ENCODE measurements around the gene HMGXB3.

Gene HMGXB3

DNA sequence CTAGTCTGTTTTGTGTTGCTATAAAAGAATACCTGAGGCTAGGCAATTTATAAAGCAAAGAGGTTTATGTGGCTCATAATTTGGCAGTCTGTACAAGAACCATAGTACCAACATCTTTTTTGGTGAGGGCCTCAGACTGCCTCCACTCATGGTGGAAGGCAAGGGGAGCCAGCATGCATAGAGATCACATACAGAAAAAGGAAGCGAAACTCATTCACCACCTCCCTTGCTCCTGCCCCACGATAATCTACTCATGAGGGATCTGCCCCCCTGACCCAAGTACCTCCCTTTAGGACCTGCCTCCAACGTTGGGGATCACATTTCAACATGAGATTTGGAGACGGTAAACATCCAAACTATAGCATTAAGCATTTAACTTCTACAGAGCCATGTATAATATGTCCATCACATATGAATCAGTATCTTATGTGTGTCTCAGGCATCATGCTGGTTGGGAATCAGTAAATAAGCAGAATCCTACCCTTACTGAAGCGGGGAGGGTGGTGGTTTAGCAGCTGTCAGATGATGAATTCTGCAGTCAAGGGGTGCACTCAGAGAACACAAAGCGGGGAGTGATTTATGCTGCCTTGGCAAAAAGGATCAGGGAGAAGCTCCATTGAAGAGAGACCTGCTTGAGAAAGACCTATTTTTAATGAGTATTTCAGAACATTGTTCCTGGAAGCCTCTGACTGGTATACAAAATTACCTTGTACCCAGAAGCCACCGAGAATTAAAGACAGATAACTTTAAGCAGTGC is 34.8 kb downstream of the HMGXB3 start:
- no peak for TF ChIP-seq CTCF (IDR thresholded peaks at IDR 0.05; ENCODE audit: low read depth, low read length)
- H3K4me3 ChIP-seq (ENCODE audit: low read depth, low read length), result no peak overlapping the region

GRCh38 chr5:150036513-150036912 is 36.0 kb downstream of the HMGXB3 start:
- no peak for TF ChIP-seq CTCF (IDR thresholded peaks at IDR 0.05; ENCODE audit: low read depth, low read length)
- no peak overlapping the region for H3K4me3 ChIP-seq (ENCODE audit: low read depth, low read length)

DNA sequence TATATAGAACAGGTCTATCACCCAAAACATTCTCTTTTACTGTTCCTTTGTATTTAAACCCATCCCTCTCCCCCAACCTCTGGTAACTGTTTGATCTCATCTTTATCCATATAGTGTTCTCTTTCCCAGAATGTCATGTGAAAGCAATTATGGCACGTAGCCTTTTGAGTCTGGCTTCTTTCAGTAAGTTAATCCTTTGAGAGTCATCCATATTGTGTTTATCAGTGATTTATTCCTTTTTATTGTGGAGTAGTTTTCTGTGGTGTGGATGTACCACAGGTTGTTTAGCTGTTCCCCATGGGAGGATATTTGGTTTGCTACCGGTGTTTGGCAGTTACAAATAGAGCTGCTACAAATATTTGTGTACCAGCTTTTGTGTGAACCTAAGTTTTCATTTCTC is 38.0 kb downstream of the HMGXB3 start:
- no peak overlapping the region for H3K4me3 ChIP-seq (ENCODE audit: low read depth, low read length)
- TF ChIP-seq CTCF (IDR thresholded peaks at IDR 0.05; ENCODE audit: low read depth, low read length), result no peak

GRCh38 chr5:150042459-150042858 is 41.9 kb downstream of the HMGXB3 start:
- H3K4me3 ChIP-seq (ENCODE audit: low read depth, low read length), result no peak overlapping the region
- no peak for TF ChIP-seq CTCF (IDR thresholded peaks at IDR 0.05; ENCODE audit: low read depth, low read length)

GRCh38 chr5:150043657-150044328 is 43.3 kb downstream of the HMGXB3 start:
- no peak for TF ChIP-seq CTCF (IDR thresholded peaks at IDR 0.05; ENCODE audit: low read depth, low read length)
- no peak overlapping the region for H3K4me3 ChIP-seq (ENCODE audit: low read depth, low read length)

DNA sequence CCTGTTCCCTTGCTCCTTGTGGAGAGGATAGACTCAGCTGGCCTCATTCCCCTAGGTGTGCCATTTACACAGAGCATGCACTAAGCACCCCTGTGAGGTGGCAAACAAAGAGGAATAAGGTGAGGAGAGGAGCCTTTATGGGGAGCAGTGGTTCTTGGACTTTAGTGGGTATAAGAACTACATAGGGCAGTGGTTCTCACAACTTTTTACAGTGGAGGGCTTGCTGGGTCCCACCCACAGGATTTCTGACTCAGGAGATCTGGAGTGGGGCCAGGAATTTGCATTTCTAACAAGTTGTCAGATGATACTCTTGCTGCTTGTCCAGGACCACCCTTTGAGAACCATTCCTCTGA is 43.8 kb downstream of the HMGXB3 start:
- no peak for TF ChIP-seq CTCF (IDR thresholded peaks at IDR 0.05; ENCODE audit: low read depth, low read length)
- no peak overlapping the region for H3K4me3 ChIP-seq (ENCODE audit: low read depth, low read length)

DNA sequence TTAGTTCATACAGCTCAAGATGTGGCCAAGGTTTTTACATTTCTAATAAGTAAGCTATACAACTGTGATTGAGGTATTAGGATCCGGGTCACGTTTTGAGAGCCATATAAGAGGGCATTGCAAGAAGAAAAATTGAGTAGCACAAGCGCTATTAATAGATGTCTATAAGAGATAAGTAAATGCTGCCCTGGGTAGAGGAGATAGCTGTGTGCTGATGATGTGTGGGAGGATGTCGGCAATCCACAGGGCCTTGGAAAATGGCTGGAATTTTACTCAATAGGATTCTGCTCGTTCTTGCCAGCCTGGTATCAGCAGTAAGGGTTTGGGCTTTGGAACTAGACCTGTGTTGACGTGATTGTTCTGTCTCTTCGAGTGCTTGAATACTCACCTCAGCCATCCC is 44.2 kb downstream of the HMGXB3 start:
- TF ChIP-seq CTCF (IDR thresholded peaks at IDR 0.05; ENCODE audit: low read depth, low read length), result no peak
- H3K4me3 ChIP-seq (ENCODE audit: low read depth, low read length), result no peak overlapping the region
